OCI-LY3 (cell line): ENCODE measurements around the gene CEP41.

Source experiments
- EZH2phosphoT487 ChIP-seq: fragments of 200-600 bp; shearing (Covaris generic); IDR thresholded peaks from 2 replicates; pipeline ENCODE4 v1.6.1; 2018; ENCODE audit warnings: antibody characterized with exemption, mixed run types, low read depth
- TF ChIP-seq, protein P1 (sequence below): fragments of 200-600, 300-600 bp; sonication (generic); IDR thresholded peaks from 2 replicates; pipeline ENCODE4 v1.5.1; 2014; ENCODE audit warnings: antibody characterized with exemption, low read length, low read depth

DNA sequence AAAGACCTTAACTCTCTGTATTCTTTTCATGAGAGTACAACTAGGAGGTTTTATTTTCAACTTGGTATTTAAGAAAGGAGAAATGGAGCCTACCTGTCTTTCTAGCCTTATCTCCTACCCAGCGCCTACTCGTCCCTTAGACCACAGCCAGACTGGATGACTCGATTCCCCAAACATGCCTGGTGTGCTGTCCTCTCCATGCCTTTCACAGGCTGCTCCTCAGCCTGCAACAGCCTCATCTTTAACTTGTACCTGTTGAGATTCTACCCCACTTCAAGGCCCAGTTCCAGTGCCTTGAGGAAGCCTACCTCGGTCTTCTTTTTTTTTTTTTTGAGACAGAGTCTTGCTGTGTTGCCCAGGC lies 31.1 kb downstream of the CEP41 start:
- TF ChIP-seq, protein P1, sequence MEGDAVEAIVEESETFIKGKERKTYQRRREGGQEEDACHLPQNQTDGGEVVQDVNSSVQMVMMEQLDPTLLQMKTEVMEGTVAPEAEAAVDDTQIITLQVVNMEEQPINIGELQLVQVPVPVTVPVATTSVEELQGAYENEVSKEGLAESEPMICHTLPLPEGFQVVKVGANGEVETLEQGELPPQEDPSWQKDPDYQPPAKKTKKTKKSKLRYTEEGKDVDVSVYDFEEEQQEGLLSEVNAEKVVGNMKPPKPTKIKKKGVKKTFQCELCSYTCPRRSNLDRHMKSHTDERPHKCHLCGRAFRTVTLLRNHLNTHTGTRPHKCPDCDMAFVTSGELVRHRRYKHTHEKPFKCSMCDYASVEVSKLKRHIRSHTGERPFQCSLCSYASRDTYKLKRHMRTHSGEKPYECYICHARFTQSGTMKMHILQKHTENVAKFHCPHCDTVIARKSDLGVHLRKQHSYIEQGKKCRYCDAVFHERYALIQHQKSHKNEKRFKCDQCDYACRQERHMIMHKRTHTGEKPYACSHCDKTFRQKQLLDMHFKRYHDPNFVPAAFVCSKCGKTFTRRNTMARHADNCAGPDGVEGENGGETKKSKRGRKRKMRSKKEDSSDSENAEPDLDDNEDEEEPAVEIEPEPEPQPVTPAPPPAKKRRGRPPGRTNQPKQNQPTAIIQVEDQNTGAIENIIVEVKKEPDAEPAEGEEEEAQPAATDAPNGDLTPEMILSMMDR, result no peak
- no peak for TF ChIP-seq EZH2phosphoT487
